Uterus (tissue), 4 donors: ENCODE results near the gene SIRT6. TPM values are rescaled to one million over a fixed set of nuclear protein-coding genes. Genes with fewer than 3 reads are reported as not detected.
"Not testable (repeated sequence)": the region's sequence is repeated elsewhere in the genome, so short reads cannot be mapped to it uniquely, and the experiment has no call there.

Experiments
- DNase-seq, 2 donors: peaks; one replicate each; pipeline ENCODE4 v3.0.0-alpha.2; 2019 to 2020
- H3K27ac ChIP-seq, 2 donors: fragments of 200-600 bp; sonication (generic); 1 replicate in 1 of 2; 2 replicates in 1 of 2; pipeline ENCODE4 v1.5.1; 2016 to 2018
- H3K27me3 ChIP-seq, 2 donors: fragments of 200-600 bp; sonication (generic); one replicate each; pipeline ENCODE4 v1.5.1; 2018 to 2019; ENCODE audit warnings: control low read depth in 1 of 2
- H3K36me3 ChIP-seq, 2 donors: fragments of 200-600 bp; sonication (generic); one replicate each; pipeline ENCODE4 v1.5.1; 2019; ENCODE audit warnings: control low read depth in 1 of 2
- H3K4me1 ChIP-seq, 2 donors: fragments of 200-600 bp; sonication (generic); one replicate each; pipeline ENCODE4 v1.5.1; 2018 to 2019; ENCODE audit warnings: control low read depth in 1 of 2
- H3K4me3 ChIP-seq, 2 donors: fragments of 200-600 bp; sonication (generic); 1 replicate in 1 of 2; 2 replicates in 1 of 2; pipeline ENCODE4 v1.5.1; 2018 to 2019; ENCODE audit warnings: mild to moderate bottlenecking in 1 of 2
- H3K9me3 ChIP-seq, 2 donors: fragments of 200-600 bp; sonication (generic); one replicate each; pipeline ENCODE4 v1.5.1; 2019; ENCODE audit warnings: control low read depth in 1 of 2
- CTCF ChIP-seq, 4 experiments: fragments of 200-600 bp in 2 of 4; fragments of 450-650 bp in 2 of 4; sonication (generic) in 2 of 4; IDR thresholded peaks; one replicate each; pipeline ENCODE4 v1.5.1; 2016 to 2019; ENCODE audit warnings: antibody characterized with exemption in 4 of 4, mild to moderate bottlenecking in 2 of 4, moderate library complexity in 1 of 4
- POLR2A ChIP-seq, 2 donors: fragments of 450-650 bp; IDR thresholded peaks; one replicate each; pipeline ENCODE4 v1.6.1; 2016; ENCODE audit warnings: antibody characterized with exemption in 2 of 2, mild to moderate bottlenecking in 1 of 2, moderate library complexity in 1 of 2
- intact Hi-C: fragments of 100-400 bp; cut with DNase I; formaldehyde crosslinking; loops from one replicate; pipeline ENCODE4 v1.15.1; 2023; ENCODE audit warnings: low total_unique reads
- total RNA-seq, 4 donors: library from RNA; depleted of rRNA in 3 of 4; stranded (reverse); fragments of >200 nt in 3 of 4; gene quantifications; one replicate each; pipeline versions ENCODE4 v1.1.0 to v1.2.4, GENCODE V29; 2014 to 2023
- donor health status: DM: yes; HTN: yes; CAD: no.

The SIRT6 gene
- total RNA-seq, 4 donors from 2014 or later: 1.3 to 23.2 (median 15.1) TPM

DNA sequence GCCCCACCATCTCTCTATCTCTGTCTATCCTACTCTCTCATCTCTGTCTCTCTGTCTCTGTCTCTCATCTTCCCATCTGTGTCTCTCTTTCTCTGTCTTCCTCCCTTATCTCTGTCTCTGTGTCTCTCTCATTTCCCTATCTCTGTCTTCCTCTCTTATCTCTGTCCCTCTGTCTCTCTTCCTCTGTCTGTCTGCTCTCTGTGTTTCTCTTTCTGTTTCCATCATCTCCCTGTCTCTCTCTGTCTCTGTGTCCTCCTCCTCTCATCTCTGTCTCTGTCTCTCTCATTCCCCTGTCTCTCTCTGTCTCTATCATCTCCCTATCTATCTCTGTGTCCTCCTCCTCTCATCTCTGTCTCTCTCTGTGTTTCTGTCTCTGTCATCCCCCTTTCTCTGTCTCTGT is 45.4 kb upstream of the SIRT6 start:
- no peak for DNase-seq
- intact Hi-C loops: no loop called here
- no peak for TF ChIP-seq POLR2A (IDR thresholded peaks at IDR 0.05)
- TF ChIP-seq CTCF (IDR thresholded peaks at IDR 0.05): no peak
- Histone ChIP-seq H3K27me3 (peaks cover 0 to 10% of the 10 kb centered on the region in 2 donors), H3K27ac (no peak overlapping the region), H3K36me3 (no peaks in the 10 kb centered on the region), H3K4me3 (no peak overlapping the region), H3K4me1 (no peaks in the 10 kb centered on the region), H3K9me3 (no peaks in the 10 kb centered on the region)

GRCh38 chr19:4225885-4226284 is 43.5 kb upstream of the SIRT6 start:
- no peak for TF ChIP-seq POLR2A (IDR thresholded peaks at IDR 0.05)
- no peak for TF ChIP-seq CTCF (IDR thresholded peaks at IDR 0.05)
- Histone ChIP-seq H3K36me3 (no peaks in the 10 kb centered on the region), H3K4me3 (no peak overlapping the region), H3K27ac (no peak overlapping the region), H3K9me3 (no peaks in the 10 kb centered on the region), H3K4me1 (no peaks in the 10 kb centered on the region), H3K27me3 (peaks cover 0 to 10% of the 10 kb centered on the region in 2 donors)
- no peak for DNase-seq
- intact Hi-C loops: no loop called here

DNA sequence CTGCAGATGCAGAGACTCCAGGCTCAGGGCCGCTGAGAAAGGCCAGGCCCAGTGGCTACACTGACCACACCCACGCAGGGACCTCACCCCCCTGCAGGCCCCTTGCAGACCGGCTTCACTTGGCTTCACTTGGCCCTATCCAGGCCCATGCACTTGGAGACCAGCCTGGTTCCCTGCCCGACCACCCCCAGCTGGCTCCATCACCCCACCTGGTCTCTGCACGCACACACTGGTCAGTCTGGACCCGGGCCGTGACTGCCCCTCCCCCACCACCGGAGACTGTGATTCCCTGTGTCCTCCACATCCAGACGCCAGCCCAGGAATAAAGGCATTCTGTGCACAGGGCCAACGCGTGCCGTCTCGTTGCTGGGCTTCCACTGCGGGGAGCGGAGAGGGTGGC is 42.1 kb upstream of the SIRT6 start:
- Histone ChIP-seq H3K4me3 (no peak overlapping the region), H3K36me3 (no peaks in the 10 kb centered on the region), H3K9me3 (no peaks in the 10 kb centered on the region), H3K4me1 (no peaks in the 10 kb centered on the region), H3K27me3 (peaks cover 0 to 8% of the 10 kb centered on the region in 2 donors), H3K27ac (no peak overlapping the region)
- no peak for TF ChIP-seq POLR2A (IDR thresholded peaks at IDR 0.05)
- TF ChIP-seq CTCF (IDR thresholded peaks at IDR 0.05): no peak
- intact Hi-C loops: no loop called here
- DNase-seq: no peak

DNA sequence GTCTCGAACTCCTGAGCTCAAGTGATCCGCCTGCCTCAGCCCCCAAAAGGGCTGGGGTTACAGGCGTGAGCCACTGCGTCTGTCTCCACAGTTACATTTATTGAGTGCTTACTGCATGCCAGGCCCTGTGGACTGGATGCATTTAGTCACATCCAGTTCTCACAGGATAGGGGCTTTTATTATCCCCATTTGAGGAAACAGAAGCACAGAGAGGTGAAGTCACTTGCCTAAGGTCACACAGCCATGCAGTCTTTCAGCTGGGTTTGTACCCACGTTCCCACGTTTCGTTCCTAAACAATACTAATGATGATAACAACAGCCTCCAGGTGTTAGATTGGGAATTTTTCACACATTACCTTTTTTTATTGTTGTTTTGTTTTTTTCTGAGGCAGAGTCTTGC is 37.8 kb upstream of the SIRT6 start:
- intact Hi-C loops: no loop called here
- H3K4me1 ChIP-seq: no peaks in the 10 kb centered on the region
- H3K36me3 ChIP-seq: no peaks in the 10 kb centered on the region

DNA sequence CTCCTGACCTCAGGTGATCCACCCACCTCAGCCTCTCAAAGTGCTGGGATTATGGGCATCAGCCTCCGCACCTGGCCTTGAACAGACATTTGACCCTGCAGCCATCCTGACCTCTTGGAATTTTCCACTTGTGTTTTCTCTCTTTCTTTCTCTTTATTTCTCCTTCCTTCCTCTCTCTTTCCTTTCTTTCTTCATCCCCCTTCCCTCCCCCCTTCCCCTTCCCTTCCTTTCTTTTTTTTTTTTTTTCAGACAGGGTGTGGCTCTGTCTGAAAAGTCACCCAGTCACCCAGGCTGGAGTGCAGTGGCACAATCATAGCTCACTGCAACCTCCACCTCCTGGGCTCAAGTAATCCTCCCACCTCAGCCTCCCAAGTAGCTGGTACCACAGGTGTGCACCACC is 36.2 kb upstream of the SIRT6 start:
- H3K27me3 ChIP-seq, H3K27ac ChIP-seq, H3K4me3 ChIP-seq, DNase-seq, H3K36me3 ChIP-seq, H3K9me3 ChIP-seq, H3K4me1 ChIP-seq: not testable (repeated sequence)
- intact Hi-C loops: loop anchor here (10.0 kb wide), 1 partner anchor 64 kb away; the partner anchor contains the start of gene CREB3L3

More for the DNA sequence above, 37.8 kb upstream of the SIRT6 start:
- no peak for TF ChIP-seq CTCF (IDR thresholded peaks at IDR 0.05)
- no peak for TF ChIP-seq POLR2A (IDR thresholded peaks at IDR 0.05)
- H3K27me3 ChIP-seq: no peaks in the 10 kb centered on the region
- no peak overlapping the region for H3K4me3 ChIP-seq
- no peak overlapping the region for H3K27ac ChIP-seq
- H3K9me3 ChIP-seq: no peaks in the 10 kb centered on the region
- DNase-seq: no peak
